ENCODE results near the gene LTA4H. TPM values are rescaled to one million over a fixed set of nuclear protein-coding genes. Genes with fewer than 3 reads are reported as not detected.
"Not testable (repeated sequence)": the region's sequence is repeated elsewhere in the genome, so short reads cannot be mapped to it uniquely, and the experiment has no call there.

The LTA4H gene
- total RNA-seq, 1 donor from 2014 or later: 76.2 TPM

GRCh38 chr12:95995238-95996031 lies 40.0 kb downstream of the LTA4H start:
- DNase-seq (ENCODE audit: extremely low read depth, low read depth, low spot score): no peak

GRCh38 chr12:95994476-95994875 lies 40.9 kb downstream of the LTA4H start:
- DNase-seq (ENCODE audit: extremely low read depth, low read depth, low spot score): no peak

GRCh38 chr12:95993907-95994306 lies 41.5 kb downstream of the LTA4H start:
- no peak for DNase-seq (ENCODE audit: extremely low read depth, low read depth, low spot score)

- no peak for DNase-seq (ENCODE audit: extremely low read depth, low read depth, low spot score)
Measured at GRCh38 chr12:95990136-95990535, 45.3 kb downstream of the LTA4H start.

- no peak for DNase-seq (ENCODE audit: extremely low read depth, low read depth, low spot score)
Measured at GRCh38 chr12:95989504-95990123, 45.8 kb downstream of the LTA4H start.

- DNase-seq (ENCODE audit: extremely low read depth, low read depth, low spot score): no peak
Measured at GRCh38 chr12:95988506-95989275, 46.7 kb downstream of the LTA4H start.

- no peak for DNase-seq (ENCODE audit: extremely low read depth, low read depth, low spot score)
Measured at GRCh38 chr12:95986635-95987570, 48.5 kb downstream of the LTA4H start.

GRCh38 chr12:95984682-95985081 lies 50.7 kb downstream of the LTA4H start:
- DNase-seq (ENCODE audit: extremely low read depth, low read depth, low spot score): no peak

- DNase-seq (ENCODE audit: extremely low read depth, low read depth, low spot score): no peak
Measured at GRCh38 chr12:95982602-95983001, 52.8 kb downstream of the LTA4H start.

GRCh38 chr12:95980437-95980836 lies 55.0 kb downstream of the LTA4H start:
- DNase-seq (ENCODE audit: extremely low read depth, low read depth, low spot score): no peak

GRCh38 chr12:95978774-95979173 lies 56.6 kb downstream of the LTA4H start:
- DNase-seq (ENCODE audit: extremely low read depth, low read depth, low spot score): no peak

GRCh38 chr12:95978351-95978750 lies 57.0 kb downstream of the LTA4H start:
- DNase-seq (ENCODE audit: extremely low read depth, low read depth, low spot score): no peak

GRCh38 chr12:95977764-95978305 lies 57.6 kb downstream of the LTA4H start:
- no peak for DNase-seq (ENCODE audit: extremely low read depth, low read depth, low spot score)

GRCh38 chr12:95976416-95976832 lies 59.0 kb downstream of the LTA4H start:
- no peak for DNase-seq (ENCODE audit: extremely low read depth, low read depth, low spot score)

- DNase-seq (ENCODE audit: extremely low read depth, low read depth, low spot score): no peak
Measured at GRCh38 chr12:95975491-95975890, 59.9 kb downstream of the LTA4H start.

- DNase-seq (ENCODE audit: extremely low read depth, low read depth, low spot score): no peak
Measured at GRCh38 chr12:95974358-95974757, 61.0 kb downstream of the LTA4H start.

GRCh38 chr12:95972832-95973456 lies 62.4 kb downstream of the LTA4H start:
- no peak for DNase-seq (ENCODE audit: extremely low read depth, low read depth, low spot score)

GRCh38 chr12:95970905-95971304 lies 64.5 kb downstream of the LTA4H start:
- DNase-seq (ENCODE audit: extremely low read depth, low read depth, low spot score): no peak

- not testable (repeated sequence) for DNase-seq (ENCODE audit: extremely low read depth, low read depth, low spot score)
Measured at GRCh38 chr12:95969116-95969515, 66.3 kb downstream of the LTA4H start.

GRCh38 chr12:95967301-95967700 lies 68.1 kb downstream of the LTA4H start:
- DNase-seq (ENCODE audit: extremely low read depth, low read depth, low spot score): no peak

Data from glomerular endothelial cell (primary cell).